ENCODE measurements around the gene HTR4.

The HTR4 gene

DNA sequence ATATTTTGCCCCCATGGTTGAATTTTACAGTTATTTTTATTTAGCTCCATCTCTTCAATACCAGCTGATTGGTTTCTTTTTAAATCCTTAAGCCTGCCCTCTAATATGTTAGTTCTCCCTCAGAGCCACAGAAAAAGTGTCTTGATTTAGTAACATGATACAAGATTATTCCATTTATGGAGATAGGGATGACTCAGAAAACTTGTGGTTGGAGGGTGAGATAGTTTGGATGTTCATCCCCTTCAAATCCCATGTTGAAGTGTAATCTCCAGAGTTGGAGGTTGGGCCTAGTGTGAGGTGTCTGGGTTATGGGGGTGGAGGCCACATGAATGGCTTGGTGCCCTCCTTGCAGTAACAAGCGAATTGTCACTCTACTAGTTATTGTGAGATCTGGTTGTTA is 154.9 kb downstream of the HTR4 start:
- TF ChIP-seq, protein P1, sequence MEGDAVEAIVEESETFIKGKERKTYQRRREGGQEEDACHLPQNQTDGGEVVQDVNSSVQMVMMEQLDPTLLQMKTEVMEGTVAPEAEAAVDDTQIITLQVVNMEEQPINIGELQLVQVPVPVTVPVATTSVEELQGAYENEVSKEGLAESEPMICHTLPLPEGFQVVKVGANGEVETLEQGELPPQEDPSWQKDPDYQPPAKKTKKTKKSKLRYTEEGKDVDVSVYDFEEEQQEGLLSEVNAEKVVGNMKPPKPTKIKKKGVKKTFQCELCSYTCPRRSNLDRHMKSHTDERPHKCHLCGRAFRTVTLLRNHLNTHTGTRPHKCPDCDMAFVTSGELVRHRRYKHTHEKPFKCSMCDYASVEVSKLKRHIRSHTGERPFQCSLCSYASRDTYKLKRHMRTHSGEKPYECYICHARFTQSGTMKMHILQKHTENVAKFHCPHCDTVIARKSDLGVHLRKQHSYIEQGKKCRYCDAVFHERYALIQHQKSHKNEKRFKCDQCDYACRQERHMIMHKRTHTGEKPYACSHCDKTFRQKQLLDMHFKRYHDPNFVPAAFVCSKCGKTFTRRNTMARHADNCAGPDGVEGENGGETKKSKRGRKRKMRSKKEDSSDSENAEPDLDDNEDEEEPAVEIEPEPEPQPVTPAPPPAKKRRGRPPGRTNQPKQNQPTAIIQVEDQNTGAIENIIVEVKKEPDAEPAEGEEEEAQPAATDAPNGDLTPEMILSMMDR (conservative IDR thresholded peaks at IDR 0.05; ENCODE audit: low read length), result no peak
- no peak for DNase-seq (ENCODE audit: low read depth)
- H3K4me3 ChIP-seq (ENCODE audit: low read length), result no peak overlapping the region

DNA sequence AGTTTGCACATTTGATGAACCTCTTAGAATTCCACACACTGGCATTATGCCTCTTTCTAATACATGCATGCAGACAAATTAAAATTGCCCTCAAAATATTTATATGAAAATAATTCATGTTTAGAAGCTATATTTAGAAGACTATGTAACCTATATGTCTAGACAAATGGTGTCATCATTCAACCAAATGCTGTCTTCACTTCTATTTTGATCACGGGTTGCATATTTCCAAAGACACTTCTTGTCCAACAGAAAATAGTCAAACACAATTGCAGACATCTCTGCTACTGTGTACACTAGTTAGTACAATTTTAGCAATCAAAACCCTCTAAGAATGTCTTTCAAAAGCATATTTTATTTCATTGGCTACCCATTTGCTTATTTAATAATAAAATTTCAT is 156.6 kb downstream of the HTR4 start:
- TF ChIP-seq, protein P1 (conservative IDR thresholded peaks at IDR 0.05; ENCODE audit: low read length), result no peak
- DNase-seq (ENCODE audit: low read depth), result no peak
- H3K4me3 ChIP-seq (ENCODE audit: low read length), result no peak overlapping the region

DNA sequence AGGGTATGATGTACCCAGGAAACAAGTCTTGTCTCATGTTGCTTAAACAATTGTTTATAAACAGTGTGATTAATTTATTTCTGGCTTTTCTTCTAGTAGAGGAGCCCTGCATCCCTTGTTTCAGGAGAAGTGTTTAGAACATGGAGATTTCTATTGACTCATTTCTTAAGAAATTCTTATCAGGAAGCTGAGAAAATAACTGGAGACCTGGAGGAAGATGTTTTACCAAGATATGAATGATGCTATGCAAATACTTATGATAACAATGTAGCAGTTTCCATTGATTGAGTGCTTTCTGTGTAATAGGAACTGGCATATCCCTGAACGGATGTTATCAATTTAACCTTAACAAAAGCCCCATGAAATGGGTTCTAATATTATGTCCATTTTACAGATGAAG is 162.0 kb downstream of the HTR4 start:
- DNase-seq (ENCODE audit: low read depth), result no peak
- TF ChIP-seq, protein P1 (conservative IDR thresholded peaks at IDR 0.05; ENCODE audit: low read length), result no peak
- H3K4me3 ChIP-seq (ENCODE audit: low read length), result no peak overlapping the region

DNA sequence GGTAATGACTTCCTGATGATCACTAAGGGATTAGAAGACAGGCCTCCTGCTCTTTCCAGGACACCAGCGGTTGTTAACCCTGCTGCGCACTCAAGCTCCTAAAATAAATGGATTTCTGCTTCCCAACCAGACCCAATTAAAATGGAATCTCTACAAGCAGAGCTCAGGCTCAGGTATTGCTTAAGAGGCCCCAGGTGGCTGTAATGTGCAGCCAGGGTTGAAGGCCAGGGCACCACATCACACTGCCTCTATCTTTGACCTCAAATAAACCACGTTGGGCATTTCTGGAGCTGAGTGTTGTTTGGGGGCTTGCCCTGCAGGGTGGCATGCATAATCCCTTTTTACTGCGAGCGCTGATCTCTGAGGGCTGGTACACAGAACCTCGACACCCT is 162.5 kb downstream of the HTR4 start:
- DNase-seq (ENCODE audit: low read depth), result no peak
- TF ChIP-seq, protein P1 (conservative IDR thresholded peaks at IDR 0.05; ENCODE audit: low read length), result no peak
- no peak overlapping the region for H3K4me3 ChIP-seq (ENCODE audit: low read length)

DNA sequence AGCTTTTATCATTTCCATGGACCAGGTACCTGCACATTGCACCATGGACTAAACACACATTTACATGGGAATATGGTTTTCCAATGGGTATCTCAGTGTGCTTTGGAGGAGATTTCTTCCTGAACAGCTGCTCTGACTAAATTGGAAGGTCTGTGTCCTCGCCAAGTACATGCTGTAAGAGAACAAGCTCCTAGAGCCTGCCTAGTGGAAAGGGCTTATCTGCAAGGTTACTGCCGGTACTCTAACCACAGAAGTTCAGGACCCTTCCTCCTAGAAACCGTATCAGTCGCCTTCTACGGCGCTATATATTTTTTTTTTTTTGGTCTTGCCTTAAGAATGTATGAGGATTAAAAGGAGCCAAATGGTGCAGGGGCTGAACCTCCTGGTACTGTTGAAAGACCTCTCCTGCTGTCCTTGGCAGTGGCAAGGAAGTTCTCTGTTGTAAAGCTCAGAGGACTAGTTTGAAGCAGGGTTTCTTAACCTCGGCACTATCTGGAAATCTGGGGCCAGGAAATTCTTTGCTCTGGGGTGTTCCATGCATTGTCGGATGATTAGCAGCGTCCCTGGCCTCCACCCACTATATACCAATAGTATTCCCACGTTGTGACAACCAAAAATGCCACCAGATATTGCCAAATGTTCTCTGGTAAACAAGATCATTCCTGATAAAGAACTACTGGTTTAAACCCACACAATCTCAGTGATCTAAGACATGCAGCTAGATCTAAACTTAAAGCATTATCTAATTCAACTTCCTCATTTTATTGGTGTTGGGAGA is 163.1 kb downstream of the HTR4 start:
- TF ChIP-seq, protein P1 (conservative IDR thresholded peaks at IDR 0.05; ENCODE audit: low read length), result no peak
- no peak overlapping the region for H3K4me3 ChIP-seq (ENCODE audit: low read length)
- no peak for DNase-seq (ENCODE audit: low read depth)

DNA sequence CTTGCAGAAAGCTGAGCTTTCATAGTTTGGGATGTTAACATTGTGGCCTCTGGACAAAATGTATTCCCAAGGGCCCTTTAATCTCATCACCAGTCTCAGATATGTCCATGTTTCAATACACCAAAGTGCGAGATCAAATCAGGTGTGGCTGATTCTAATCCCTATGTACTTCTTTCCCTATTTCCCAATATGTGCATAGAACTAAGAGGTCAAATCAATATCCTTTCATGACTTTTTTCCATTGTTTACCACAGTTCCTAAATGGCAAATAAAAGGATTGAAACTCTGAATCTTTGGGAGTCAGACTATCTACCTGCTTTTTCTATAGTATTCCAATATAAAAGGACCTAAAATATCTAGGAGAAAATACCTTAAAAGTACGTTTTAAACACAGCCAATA is 165.6 kb downstream of the HTR4 start:
- DNase-seq (ENCODE audit: low read depth), result no peak
- H3K4me3 ChIP-seq (ENCODE audit: low read length), result no peak overlapping the region
- TF ChIP-seq, protein P1 (conservative IDR thresholded peaks at IDR 0.05; ENCODE audit: low read length), result no peak

DNA sequence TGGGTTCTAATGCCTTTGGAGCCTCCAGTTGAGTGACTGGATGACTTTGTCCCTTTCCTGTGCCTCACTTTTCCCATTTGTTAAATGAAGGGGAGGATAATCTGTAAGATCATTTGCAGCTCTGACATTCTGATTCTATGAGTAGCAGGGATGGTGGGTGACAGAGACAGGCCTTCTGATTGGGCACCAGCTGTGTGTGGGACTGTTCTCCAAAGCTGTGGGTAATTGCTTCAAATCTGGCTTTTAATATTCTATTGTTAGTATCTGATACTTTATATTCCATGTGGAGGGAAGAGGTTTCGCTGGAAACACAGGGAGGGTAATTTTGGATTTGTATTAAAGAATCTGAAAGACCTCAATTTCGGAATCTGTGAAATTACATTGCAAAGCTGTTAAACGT is 167.9 kb downstream of the HTR4 start:
- TF ChIP-seq, protein P1 (conservative IDR thresholded peaks at IDR 0.05; ENCODE audit: low read length), result no peak
- H3K4me3 ChIP-seq (ENCODE audit: low read length), result no peak overlapping the region
- no peak for DNase-seq (ENCODE audit: low read depth)

Data from AG10803 (cell line).